GM18867 (cell line): ENCODE results near the gene B4GALT5.
"Not testable (repeated sequence)": the region's sequence is repeated elsewhere in the genome, so short reads cannot be mapped to it uniquely, and the experiment has no call there.

Source experiments
- ATAC-seq: cut with Tn5 transposase; IDR thresholded peaks from one replicate; pipeline ENCODE4 v1.9.1; 2021; ENCODE audit warnings: mild to moderate bottlenecking, moderate library complexity; ENCODE audit not compliant: unreplicated experiment

Gene B4GALT5

GRCh38 chr20:49681850-49682216, 31.8 kb downstream of the B4GALT5 start:
- ATAC-seq: no peak

GRCh38 chr20:49680484-49680883, 33.2 kb downstream of the B4GALT5 start:
- ATAC-seq: no peak

- ATAC-seq: no peak
Measured at GRCh38 chr20:49679634-49680033, 34.0 kb downstream of the B4GALT5 start.

- ATAC-seq: no peak
Measured at GRCh38 chr20:49677777-49678758, 35.6 kb downstream of the B4GALT5 start.

GRCh38 chr20:49676581-49677291, 36.9 kb downstream of the B4GALT5 start:
- peak; percentile 59 for ATAC-seq

- peak; percentile 46 for ATAC-seq
Measured at GRCh38 chr20:49675368-49676151, 38.1 kb downstream of the B4GALT5 start.

GRCh38 chr20:49674383-49675352, 39.0 kb downstream of the B4GALT5 start:
- no peak for ATAC-seq

- ATAC-seq: no peak
Measured at GRCh38 chr20:49672096-49672664, 41.5 kb downstream of the B4GALT5 start.

GRCh38 chr20:49671433-49671832, 42.2 kb downstream of the B4GALT5 start:
- ATAC-seq: no peak

- peak; percentile 66 for ATAC-seq
Measured at GRCh38 chr20:49669601-49670189, 44.0 kb downstream of the B4GALT5 start.

GRCh38 chr20:49668878-49669195, 44.8 kb downstream of the B4GALT5 start:
- not testable (repeated sequence) for ATAC-seq

GRCh38 chr20:49668181-49668877, 45.3 kb downstream of the B4GALT5 start:
- ATAC-seq: peak; percentile 69

- ATAC-seq: no peak
Measured at GRCh38 chr20:49666911-49667310, 46.8 kb downstream of the B4GALT5 start.

GRCh38 chr20:49665796-49666195, 47.9 kb downstream of the B4GALT5 start:
- ATAC-seq: no peak

GRCh38 chr20:49664612-49665313, 48.9 kb downstream of the B4GALT5 start:
- no peak for ATAC-seq

GRCh38 chr20:49663112-49663511, 50.6 kb downstream of the B4GALT5 start:
- ATAC-seq: no peak

- no peak for ATAC-seq
Measured at GRCh38 chr20:49661560-49662329, 51.9 kb downstream of the B4GALT5 start.
